SK-N-SH (cell line): Measurements from ENCODE around the gene KRT6A. TPM values are rescaled to one million over a fixed set of nuclear protein-coding genes. Genes with fewer than 3 reads are reported as not detected.

ENCODE experiments used
- CTCF ChIA-PET: fragments of 300-600, 350-600 bp; formaldehyde crosslinking; extraction: SDS; loops from one replicate; lab custom pipeline; 2021; lab: Yijun Ruan, JAX
- POLR2A ChIA-PET: fragments of 350-600 bp; sonication (Branson Sonifier 250); formaldehyde crosslinking; extraction: SDS; loops from one replicate; lab custom pipeline; 2020; ENCODE audit warnings: antibody characterized with exemption, inconsistent platforms; lab: Yijun Ruan, JAX
- DNase-seq: peaks from one replicate; pipeline ENCODE4 v3.0.0; 2012
- H2AFZ ChIP-seq: fragments of 200-600 bp; sonication (generic); 2 replicates; pipeline ENCODE4 v1.8.1; 2016; ENCODE audit warnings: antibody characterized with exemption, mild to moderate bottlenecking, low read depth
- H3F3A ChIP-seq: fragments of 200-600 bp; sonication (generic); replicated peaks from 2 replicates; pipeline ENCODE3; 2016; ENCODE audit warnings: antibody characterized with exemption, mild to moderate bottlenecking; ENCODE audit not compliant: insufficient read depth
- H3K27ac ChIP-seq, 2 experiments: fragments of 200-500 bp in 1 of 2; fragments of 200-600 bp in 1 of 2; sonication (Bioruptor generic) in 1 of 2; sonication (generic), shearing (Covaris generic) in 1 of 2; 2 replicates each; pipeline versions ENCODE4 v1.5.1 to v1.6.1; 2014 to 2016; ENCODE audit warnings: low read depth in 2 of 2, inconsistent platforms in 1 of 2, low read length in 1 of 2, mild to moderate bottlenecking in 1 of 2, mixed read lengths in 1 of 2
- H3K27me3 ChIP-seq: fragments of 200-600 bp; sonication (generic), shearing (Covaris generic); 2 replicates; pipeline ENCODE4 v1.6.1; 2016; ENCODE audit warnings: mixed run types; ENCODE audit not compliant: insufficient read depth
- H3K36me3 ChIP-seq, 2 experiments: fragments of 200-500 bp in 1 of 2; fragments of 200-600 bp in 1 of 2; sonication (Bioruptor generic) in 1 of 2; sonication (generic) in 1 of 2; replicated peaks in 1 of 2; 2 replicates each; pipeline versions ENCODE3 to v1.5.1; 2014 to 2016; ENCODE audit warnings: low read length in 1 of 2, mild to moderate bottlenecking in 1 of 2; ENCODE audit not compliant: insufficient read depth in 2 of 2, control insufficient read depth in 1 of 2
- H3K4me1 ChIP-seq, 2 experiments: fragments of 200-500 bp in 1 of 2; fragments of 200-600 bp in 1 of 2; sonication (Bioruptor generic) in 1 of 2; sonication (generic), shearing (Covaris generic) in 1 of 2; 2 replicates each; pipeline versions ENCODE4 v1.5.1 to v1.6.1; 2014 to 2016; ENCODE audit warnings: low read depth in 1 of 2, low read length in 1 of 2, mixed run types in 1 of 2; ENCODE audit not compliant: insufficient read depth in 2 of 2, control insufficient read depth in 1 of 2
- H3K4me2 ChIP-seq: fragments of 200-600 bp; sonication (generic), shearing (Covaris generic); 2 replicates; pipeline ENCODE4 v1.6.1; 2017; ENCODE audit warnings: mixed run types
- H3K4me3 ChIP-seq, 2 experiments: fragments of 200-500 bp in 1 of 2; fragments of 200-600 bp in 1 of 2; sonication (Bioruptor generic) in 1 of 2; sonication (generic), shearing (Covaris generic) in 1 of 2; 2 replicates each; pipeline versions ENCODE4 v1.5.1 to v1.8.1; 2014 to 2016; ENCODE audit warnings: low read depth in 2 of 2, inconsistent platforms in 1 of 2, low read length in 1 of 2, mild to moderate bottlenecking in 1 of 2, mixed read lengths in 1 of 2, moderate library complexity in 1 of 2
- H3K79me2 ChIP-seq: fragments of 200-600 bp; sonication (generic); 2 replicates; pipeline ENCODE4 v1.8.1; 2017; ENCODE audit warnings: mild to moderate bottlenecking; ENCODE audit not compliant: insufficient read depth
- H3K9ac ChIP-seq: fragments of 200-600 bp; sonication (generic); 2 replicates; pipeline ENCODE4 v1.6.1; 2017; ENCODE audit warnings: mixed run types
- H3K9me2 ChIP-seq: fragments of 200-600 bp; sonication (generic); 2 replicates; pipeline ENCODE4 v1.6.1; 2017; ENCODE audit warnings: mixed run types
- H3K9me3 ChIP-seq: fragments of 200-600 bp; sonication (generic); 2 replicates; pipeline ENCODE4 v1.6.1; 2017; ENCODE audit warnings: mixed run types, mild to moderate bottlenecking, moderate library complexity
- H4K20me1 ChIP-seq: fragments of 200-600 bp; sonication (generic); 2 replicates; pipeline ENCODE4 v1.6.1; 2017; ENCODE audit warnings: mild to moderate bottlenecking, mixed run types; ENCODE audit not compliant: insufficient read depth
- CTCF ChIP-seq: fragments of 200-600 bp; sonication (generic); IDR thresholded peaks from 2 replicates; pipeline ENCODE4 v1.6.1; 2017; ENCODE audit warnings: antibody characterized with exemption, mild to moderate bottlenecking, moderate library complexity
- ELF1 ChIP-seq: IDR thresholded peaks from 2 replicates; pipeline ENCODE4 v1.4.0; 2012
- EZH2phosphoT487 ChIP-seq: fragments of 200-600 bp; sonication (generic); IDR thresholded peaks from 2 replicates; pipeline ENCODE4 v1.6.1; 2017; ENCODE audit warnings: low read depth, mixed run types, mild to moderate bottlenecking, antibody characterized with exemption, moderate library complexity, borderline replicate concordance
- FOSL2 ChIP-seq: IDR thresholded peaks from 2 replicates; pipeline ENCODE4 v1.4.0; 2012; ENCODE audit warnings: low read depth, mild to moderate bottlenecking, moderate library complexity, borderline replicate concordance
- FOXJ3 ChIP-seq: sonication (generic); formaldehyde crosslinking; IDR thresholded peaks from 2 replicates; pipeline ENCODE4 v1.5.1; 2020; ENCODE audit warnings: mild to moderate bottlenecking, missing genetic modification reagents
- FOXM1 ChIP-seq: IDR thresholded peaks from 2 replicates; pipeline ENCODE4 v1.4.0; 2012; ENCODE audit warnings: low read depth, mild to moderate bottlenecking
- MEF2A ChIP-seq: IDR thresholded peaks from 2 replicates; pipeline ENCODE4 v1.4.0; 2012; ENCODE audit warnings: low read depth, borderline replicate concordance
- MXI1 ChIP-seq: IDR thresholded peaks from 2 replicates; pipeline ENCODE4 v1.6.1; 2012; ENCODE audit warnings: mild to moderate bottlenecking, low read depth, low read length, improper control_type of control experiment
- NRF1 ChIP-seq: IDR thresholded peaks from 2 replicates; pipeline ENCODE4 v1.6.1; 2012; ENCODE audit warnings: low read depth, mild to moderate bottlenecking, low read length
- POLR2AphosphoS5 ChIP-seq: IDR thresholded peaks from 2 replicates; pipeline ENCODE4 v1.6.1; 2012; ENCODE audit warnings: low read depth, low read length
- SIN3A ChIP-seq: IDR thresholded peaks from 2 replicates; pipeline ENCODE4 v1.6.1; 2012; ENCODE audit warnings: low read depth, mild to moderate bottlenecking, low read length, moderate library complexity, borderline replicate concordance
- TAF1 ChIP-seq: IDR thresholded peaks from 2 replicates; pipeline ENCODE4 v1.6.1; 2012; ENCODE audit warnings: low read depth, mild to moderate bottlenecking, low read length, moderate library complexity, borderline replicate concordance
- TEAD4 ChIP-seq: IDR thresholded peaks from 2 replicates; pipeline ENCODE4 v1.4.0; 2012; ENCODE audit warnings: mild to moderate bottlenecking, borderline replicate concordance; ENCODE audit not compliant: insufficient read depth
- USF1 ChIP-seq: IDR thresholded peaks from 2 replicates; pipeline ENCODE4 v1.4.0; 2012; ENCODE audit warnings: low read depth, borderline replicate concordance
- USF2 ChIP-seq: fragments of 150-350 bp; IDR thresholded peaks from 2 replicates; pipeline ENCODE4 v1.6.1; 2017; ENCODE audit warnings: antibody characterized with exemption, low read length, low read depth, borderline replicate concordance
- ZBTB33 ChIP-seq: IDR thresholded peaks from 2 replicates; pipeline ENCODE4 v1.4.0; 2012; ENCODE audit warnings: low read depth, borderline replicate concordance
- WGBS: methylation state at CpG from one replicate; pipeline ENCODE4 v1.1.6; 2017; ENCODE audit warnings: low lambda C conversion rate; 5-methylcytosine and 5-hydroxymethylcytosine counted together
- polyA plus RNA-seq, 3 experiments: library from polyadenylated mRNA; depleted of rRNA; stranded (reverse); fragments of >200 nt; gene quantifications; 2 replicates each; pipeline ENCODE4 v1.2.3, GENCODE V29; 2012

The KRT6A gene
- polyA plus RNA-seq, 1 of the 3 experiments (the other 2 are of a cell fraction), result not detected

GRCh38 chr12:52517888-52518287, 24.8 kb upstream of the KRT6A start:
- no peaks in the 10 kb centered on the region for H3F3A ChIP-seq
- H3K27me3 ChIP-seq, result peaks cover 38% of the 10 kb centered on the region; the same call in 1 of the 2 replicates
- no peaks in the 10 kb centered on the region for H3K36me3 ChIP-seq
- H3K79me2 ChIP-seq, result no peaks in the 10 kb centered on the region
- POLR2A ChIA-PET, result no interaction called here
- 46% methylated on average over 5 of the region's 5 CpGs for WGBS
- no peak overlapping the region for H2AFZ ChIP-seq
- TF ChIP-seq POLR2AphosphoS5 (no peak), FOXM1 (no peak), CTCF (no peak), TAF1 (no peak), NRF1 (no peak), USF1 (no peak), FOXJ3 (no peak), FOSL2 (no peak), SIN3A (no peak), ELF1 (no peak), USF2 (no peak), MXI1 (no peak), ZBTB33 (no peak), MEF2A (no peak), EZH2phosphoT487 (no peak), TEAD4 (no peak)
- TF ChIP-seq, all 33 proteins: peak for 0
- no peak overlapping the region for H3K4me2 ChIP-seq
- H3K9me2 ChIP-seq, result no peaks in the 10 kb centered on the region
- H4K20me1 ChIP-seq, result no peaks in the 10 kb centered on the region
- no peak overlapping the region for H3K9ac ChIP-seq
- CTCF ChIA-PET, result interaction anchor here (3.2 kb wide), 1 partner anchor 11 kb away, joined by 9 read pairs; no protein-coding TSS in a partner anchor
- no peak overlapping the region for H3K27ac ChIP-seq
- H3K4me1 ChIP-seq, result no peaks in the 10 kb centered on the region
- no peak for DNase-seq
- H3K9me3 ChIP-seq, result no peaks in the 10 kb centered on the region
- H3K4me3 ChIP-seq, result no peak overlapping the region
